Gastroesophageal sphincter (tissue), 3 donors: ENCODE results near the gene CSNK1G3.

Experiments used
- EP300 ChIP-seq: sonication (generic); formaldehyde crosslinking; IDR thresholded peaks from one replicate; pipeline ENCODE4 v1.6.1; 2017; ENCODE audit warnings: antibody characterized with exemption, mild to moderate bottlenecking
- POLR2A ChIP-seq, 2 donors: fragments of 450-650 bp; IDR thresholded peaks; one replicate each; pipeline ENCODE4 v1.6.1; 2017; ENCODE audit warnings: antibody characterized with exemption in 2 of 2, mild to moderate bottlenecking in 2 of 2, moderate library complexity in 1 of 2
- TF ChIP-seq, protein P1 (sequence below), 4 experiments: fragments of 200-600 bp in 2 of 4; fragments of 450-650 bp in 2 of 4; sonication (generic) in 1 of 4; IDR thresholded peaks; one replicate each; pipeline ENCODE4 v1.5.1; 2017 to 2019; ENCODE audit warnings: antibody characterized with exemption in 4 of 4, mild to moderate bottlenecking in 2 of 4, moderate library complexity in 2 of 4

DNA sequence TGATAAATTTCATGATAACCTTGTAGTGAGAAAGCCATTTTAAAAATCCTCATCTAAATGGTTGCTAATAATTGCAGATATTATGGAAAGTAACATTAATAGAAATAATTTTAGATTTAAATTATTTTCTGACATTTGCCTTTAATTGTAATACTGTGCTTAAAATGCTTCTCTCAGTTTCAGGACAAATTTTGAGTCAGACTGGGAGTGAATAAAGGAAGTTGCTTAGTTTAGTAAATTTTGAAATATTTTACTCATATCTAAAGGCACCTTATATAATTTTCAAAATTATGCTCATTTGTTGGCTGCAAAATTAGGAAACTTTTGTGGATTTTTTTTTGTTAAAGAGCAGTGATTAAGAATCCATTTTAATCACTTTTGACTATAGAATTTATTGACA is 93.8 kb downstream of the CSNK1G3 start:
- TF ChIP-seq POLR2A (IDR thresholded peaks at IDR 0.05), result no peak
- TF ChIP-seq, protein P1, sequence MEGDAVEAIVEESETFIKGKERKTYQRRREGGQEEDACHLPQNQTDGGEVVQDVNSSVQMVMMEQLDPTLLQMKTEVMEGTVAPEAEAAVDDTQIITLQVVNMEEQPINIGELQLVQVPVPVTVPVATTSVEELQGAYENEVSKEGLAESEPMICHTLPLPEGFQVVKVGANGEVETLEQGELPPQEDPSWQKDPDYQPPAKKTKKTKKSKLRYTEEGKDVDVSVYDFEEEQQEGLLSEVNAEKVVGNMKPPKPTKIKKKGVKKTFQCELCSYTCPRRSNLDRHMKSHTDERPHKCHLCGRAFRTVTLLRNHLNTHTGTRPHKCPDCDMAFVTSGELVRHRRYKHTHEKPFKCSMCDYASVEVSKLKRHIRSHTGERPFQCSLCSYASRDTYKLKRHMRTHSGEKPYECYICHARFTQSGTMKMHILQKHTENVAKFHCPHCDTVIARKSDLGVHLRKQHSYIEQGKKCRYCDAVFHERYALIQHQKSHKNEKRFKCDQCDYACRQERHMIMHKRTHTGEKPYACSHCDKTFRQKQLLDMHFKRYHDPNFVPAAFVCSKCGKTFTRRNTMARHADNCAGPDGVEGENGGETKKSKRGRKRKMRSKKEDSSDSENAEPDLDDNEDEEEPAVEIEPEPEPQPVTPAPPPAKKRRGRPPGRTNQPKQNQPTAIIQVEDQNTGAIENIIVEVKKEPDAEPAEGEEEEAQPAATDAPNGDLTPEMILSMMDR (IDR thresholded peaks at IDR 0.05), result no peak
- no peak for TF ChIP-seq EP300
